ENCODE results near the gene PACSIN2.

The PACSIN2 gene

DNA sequence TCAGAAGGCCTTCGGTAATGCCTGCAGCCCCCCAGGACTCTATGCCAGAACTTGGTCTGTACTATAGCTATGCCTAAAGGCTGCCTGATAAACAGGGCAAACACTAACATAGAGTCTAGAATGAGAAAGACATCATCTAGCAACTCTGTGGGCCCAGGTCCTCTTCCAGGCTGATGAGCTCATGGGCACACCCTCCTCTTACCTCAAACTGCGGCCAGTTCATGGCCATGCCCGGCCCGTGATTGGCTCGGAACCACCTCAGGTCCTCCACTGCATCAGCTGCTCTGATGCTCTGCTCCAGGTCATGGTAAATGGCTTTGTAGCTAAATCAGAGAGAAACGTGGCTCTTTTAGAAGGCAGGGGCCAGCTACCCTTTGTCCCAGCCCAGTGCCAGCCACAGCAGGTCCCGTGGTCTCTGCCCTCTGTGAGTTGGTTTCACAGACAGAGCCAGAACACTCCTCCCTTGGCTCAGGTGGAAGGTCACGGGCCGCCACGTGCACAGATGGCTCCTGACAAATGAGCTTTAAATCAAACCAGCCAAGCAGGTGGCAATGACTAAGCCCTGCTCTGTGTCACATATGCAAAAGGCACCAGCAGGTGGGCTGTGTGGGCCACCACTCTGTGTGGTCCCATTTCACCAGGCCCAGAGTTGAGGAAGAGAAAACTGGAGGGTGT, 132.8 kb downstream of the PACSIN2 start:
- no peak for TF ChIP-seq CTCF (IDR thresholded peaks at IDR 0.05; ENCODE audit: extremely low read depth, missing control alignments)
- DNase-seq (ENCODE audit: low spot score): no peak

GRCh38 chr22:42881298-42881697, 133.7 kb downstream of the PACSIN2 start:
- no peak for TF ChIP-seq CTCF (IDR thresholded peaks at IDR 0.05; ENCODE audit: extremely low read depth, missing control alignments)

GRCh38 chr22:42880815-42881214, 134.1 kb downstream of the PACSIN2 start:
- TF ChIP-seq CTCF (IDR thresholded peaks at IDR 0.05; ENCODE audit: extremely low read depth, missing control alignments): no peak
- DNase-seq (ENCODE audit: low spot score): no peak

More at GRCh38 chr22:42881298-42881697, 133.7 kb downstream of the PACSIN2 start:
- no peak for DNase-seq (ENCODE audit: low spot score)

DNA sequence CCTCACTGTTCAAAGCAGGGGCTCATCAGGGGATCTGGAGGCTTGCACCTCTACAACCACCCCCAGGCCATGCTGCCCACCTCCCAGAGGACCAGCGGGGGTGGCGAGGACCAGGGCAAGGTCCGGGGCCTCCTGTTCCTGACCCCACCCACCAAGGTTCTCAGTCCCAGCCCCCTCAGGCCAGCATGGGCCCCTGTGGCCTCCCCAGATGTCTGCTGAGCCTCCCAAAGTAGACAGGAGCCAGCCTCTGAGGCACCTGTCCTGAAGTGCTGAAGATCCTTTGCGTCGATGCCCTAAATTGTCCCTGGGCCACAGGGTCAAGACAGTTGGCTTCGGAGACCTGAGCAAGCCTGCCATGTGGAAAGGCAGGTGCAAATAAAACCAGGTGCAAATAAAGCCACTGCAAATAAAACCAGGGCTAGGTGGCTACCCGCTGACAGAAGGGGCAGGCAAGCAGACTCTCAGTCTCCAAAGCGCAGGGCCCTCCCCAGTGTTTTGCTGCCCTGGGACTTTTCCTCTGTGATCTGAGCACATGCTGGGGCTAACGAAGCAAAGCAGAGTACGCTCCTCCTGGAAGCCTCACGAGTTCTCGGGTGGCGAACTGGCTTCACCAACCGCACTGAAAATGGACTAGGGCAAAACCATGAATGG, 135.5 kb downstream of the PACSIN2 start:
- no peak for DNase-seq (ENCODE audit: low spot score)
- no peak for TF ChIP-seq CTCF (IDR thresholded peaks at IDR 0.05; ENCODE audit: extremely low read depth, missing control alignments)

DNA sequence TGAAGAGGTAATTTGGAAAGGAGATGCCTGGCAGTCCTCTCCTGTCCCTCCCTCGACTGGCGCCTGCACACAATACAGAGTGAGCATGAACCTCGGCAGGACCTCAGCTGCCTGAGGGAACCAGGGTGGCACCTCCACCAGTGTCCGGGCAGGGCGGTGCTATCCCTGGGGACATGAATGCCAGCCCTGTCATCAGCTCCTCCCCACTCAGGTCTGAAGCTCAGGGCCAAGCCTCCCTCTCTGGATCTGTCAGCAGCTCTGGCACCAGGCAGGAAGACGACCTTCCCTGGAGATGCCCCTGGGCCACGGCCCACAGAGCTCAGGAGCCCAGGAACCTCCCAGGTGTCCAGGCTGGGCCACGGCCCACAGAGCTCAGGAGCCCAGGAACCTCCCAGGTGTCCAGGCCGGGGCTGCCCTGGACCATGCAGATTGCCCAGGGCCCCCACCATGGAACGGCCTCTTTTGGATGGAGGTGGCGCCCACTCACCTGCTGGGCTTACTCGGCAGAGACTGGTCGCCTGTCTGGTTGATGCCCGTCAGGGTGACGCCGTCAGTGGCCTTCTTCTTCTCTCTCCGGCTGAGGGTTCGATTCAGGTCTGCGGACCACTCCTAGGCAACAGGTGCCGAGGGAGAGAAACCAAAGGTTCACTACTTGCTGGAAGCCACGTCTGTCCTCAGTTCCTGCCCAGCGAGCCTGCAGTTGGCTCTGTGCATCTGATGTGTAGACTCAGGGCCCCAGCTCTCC, 136.2 kb downstream of the PACSIN2 start:
- TF ChIP-seq CTCF (IDR thresholded peaks at IDR 0.05; ENCODE audit: extremely low read depth, missing control alignments): no peak
- no peak for DNase-seq (ENCODE audit: low spot score)

DNA sequence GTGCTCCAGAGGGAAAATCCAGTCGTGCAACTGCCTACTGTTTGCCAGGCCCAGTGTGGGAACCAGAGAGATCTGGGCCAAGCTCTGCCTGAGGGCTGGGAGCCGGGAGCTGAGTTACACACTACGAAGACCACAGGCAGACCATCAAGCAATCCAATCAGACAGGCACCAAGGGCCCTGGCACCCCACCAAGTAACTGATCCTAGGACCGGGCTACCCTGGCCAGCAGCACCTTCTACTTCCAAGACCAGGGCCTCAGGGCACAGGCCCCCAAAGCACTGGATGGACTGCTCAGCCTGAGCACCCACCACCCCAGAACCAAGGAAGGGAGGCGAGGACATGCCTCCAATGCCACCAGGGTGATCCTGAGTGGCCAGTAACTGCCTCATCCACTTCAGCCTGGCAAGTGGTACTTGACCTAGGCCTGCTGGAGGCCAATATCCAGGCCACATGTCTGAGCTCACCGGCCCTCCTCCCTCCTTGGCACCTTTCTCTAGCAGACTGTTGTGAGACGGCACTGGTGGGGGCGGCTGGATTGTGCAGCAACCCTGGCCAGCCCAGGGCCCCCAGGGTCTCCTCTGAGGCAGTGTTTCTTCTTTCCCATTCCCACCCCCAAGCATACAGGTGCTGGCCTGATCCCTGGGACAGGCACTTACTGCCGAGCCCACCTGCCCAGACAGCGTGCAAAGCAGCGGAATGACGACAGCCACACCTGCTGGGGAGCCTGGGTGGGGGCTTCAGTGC, 137.2 kb downstream of the PACSIN2 start:
- DNase-seq (ENCODE audit: low spot score): no peak
- no peak for TF ChIP-seq CTCF (IDR thresholded peaks at IDR 0.05; ENCODE audit: extremely low read depth, missing control alignments)
